HepG2 (cell line): ENCODE data around the gene USP11. TPM values are rescaled to one million over a fixed set of nuclear protein-coding genes. Genes with fewer than 3 reads are reported as not detected.

Experiments used
- CBX5 ChIP-seq: sonication (generic); formaldehyde crosslinking; IDR thresholded peaks from 2 replicates; pipeline ENCODE4 v1.4.0; 2020; ENCODE audit warnings: missing genetic modification reagents, borderline replicate concordance
- CREB1 ChIP-seq, 2 experiments: fragments of 450-650 bp in 1 of 2; IDR thresholded peaks; 2 replicates each; pipeline ENCODE4 v1.6.1; 2016 to 2017; ENCODE audit warnings: control low read depth in 1 of 2, mild to moderate bottlenecking in 1 of 2, missing compliant biosample characterization in 1 of 2, missing genetic modification characterization in 1 of 2
- ERF ChIP-seq: IDR thresholded peaks from 2 replicates; pipeline ENCODE4 v1.6.1; 2018; ENCODE audit warnings: missing biosample characterization, missing genetic modification reagents
- FOXK1 ChIP-seq: sonication (generic); formaldehyde crosslinking; IDR thresholded peaks from 2 replicates; pipeline ENCODE4 v1.4.0; 2020; ENCODE audit warnings: low read depth, missing genetic modification reagents, borderline replicate concordance
- HMG20B ChIP-seq: conservative IDR thresholded peaks from 2 replicates; pipeline ENCODE4 v1.6.1; 2016; ENCODE audit warnings: missing genetic modification reagents, missing compliant biosample characterization
- IRX3 ChIP-seq: sonication (generic); formaldehyde crosslinking; IDR thresholded peaks from 2 replicates; pipeline ENCODE4 v1.8.1; 2023; ENCODE audit warnings: mild to moderate bottlenecking, low read depth, missing genetic modification reagents, borderline replicate concordance
- KDM1A ChIP-seq: IDR thresholded peaks from 2 replicates; pipeline ENCODE4 v1.6.1; 2016; ENCODE audit warnings: missing compliant biosample characterization
- MAFF ChIP-seq: IDR thresholded peaks from 2 replicates; pipeline ENCODE4 v1.6.1; 2011; ENCODE audit warnings: low read depth, low read length, improper control_type of control experiment
- MBD4 ChIP-seq: IDR thresholded peaks from 2 replicates; pipeline ENCODE4 v1.6.1; 2012; ENCODE audit warnings: low read length, inconsistent platforms, borderline replicate concordance
- MIER2 ChIP-seq: IDR thresholded peaks from 2 replicates; pipeline ENCODE4 v1.6.1; 2016; ENCODE audit warnings: missing biosample characterization, missing genetic modification reagents
- NKX3-1 ChIP-seq: sonication (generic); formaldehyde crosslinking; IDR thresholded peaks from 2 replicates; pipeline ENCODE4 v1.5.0; 2020; ENCODE audit warnings: missing genetic modification reagents
- NPAS2 ChIP-seq: sonication (generic); formaldehyde crosslinking; IDR thresholded peaks from 2 replicates; pipeline ENCODE4 v1.8.0; 2022; ENCODE audit warnings: mild to moderate bottlenecking, missing genetic modification reagents, borderline replicate concordance
- PHF8 ChIP-seq: sonication (generic); formaldehyde crosslinking; IDR thresholded peaks from 2 replicates; pipeline ENCODE4 v1.5.0; 2020; ENCODE audit warnings: missing genetic modification reagents
- TEAD2 ChIP-seq: sonication (generic); formaldehyde crosslinking; IDR thresholded peaks from 2 replicates; pipeline ENCODE4 v1.9.0; 2021; ENCODE audit warnings: missing genetic modification reagents
- TGIF2 ChIP-seq: IDR thresholded peaks from 2 replicates; pipeline ENCODE4 v1.6.1; 2016; ENCODE audit warnings: control low read depth, missing compliant biosample characterization
- TOPORS ChIP-seq: sonication (generic); formaldehyde crosslinking; IDR thresholded peaks from 2 replicates; pipeline ENCODE4 v1.8.0; 2023; ENCODE audit warnings: mild to moderate bottlenecking, missing genetic modification reagents
- ZNF296 ChIP-seq: sonication (generic); formaldehyde crosslinking; conservative IDR thresholded peaks from 2 replicates; pipeline ENCODE4 v1.5.0; 2020; ENCODE audit warnings: mild to moderate bottlenecking, missing genetic modification reagents
- ZNF75D ChIP-seq: sonication (generic); formaldehyde crosslinking; IDR thresholded peaks from 2 replicates; pipeline ENCODE4 v1.8.1; 2023; ENCODE audit warnings: missing genetic modification reagents, mild to moderate bottlenecking, borderline replicate concordance
- polyA plus RNA-seq, 8 experiments: library from polyadenylated mRNA; depleted of rRNA in 3 of 8; stranded (reverse) in 7 of 8; unstranded in 1 of 8; fragments of >200 nt; fragmentation: Illumina TruSeq in 4 of 8; extraction: Trizol in 4 of 8; gene quantifications; 2 replicates each; pipeline versions ENCODE4 v1.2.1 to v1.2.3, GENCODE V29; 2011 to 2016; ENCODE audit warnings: low read depth in 4 of 8, missing spikeins in 1 of 8, mixed read lengths in 1 of 8; ENCODE audit not compliant: insufficient read depth in 1 of 8
- total RNA-seq, 5 experiments: library from RNA; depleted of rRNA; stranded (reverse); fragments of >200 nt; fragmentation: Illumina TruSeq; extraction: Trizol; gene quantifications; 2 replicates each; pipeline ENCODE4 v1.2.3, GENCODE V29; 2016; ENCODE audit warnings: low read depth in 1 of 5
- TF ChIP-seq, protein P1 (sequence below): IDR thresholded peaks from 2 replicates; pipeline ENCODE4 v1.6.1; 2016; ENCODE audit warnings: low read depth, borderline replicate concordance
- TF ChIP-seq, protein P2 (sequence below): sonication (generic); formaldehyde crosslinking; conservative IDR thresholded peaks from 2 replicates; pipeline ENCODE4 v1.4.0; 2020; ENCODE audit warnings: mild to moderate bottlenecking, missing genetic modification reagents, moderate library complexity
- TF ChIP-seq, protein P3 (sequence below): sonication (generic); formaldehyde crosslinking; IDR thresholded peaks from 2 replicates; pipeline ENCODE4 v1.9.0; 2021; ENCODE audit warnings: missing genetic modification reagents, borderline replicate concordance
- TF ChIP-seq, protein P4 (sequence below): sonication (generic); formaldehyde crosslinking; IDR thresholded peaks from 2 replicates; pipeline ENCODE4 v1.9.0; 2021; ENCODE audit warnings: missing genetic modification reagents, mild to moderate bottlenecking, borderline replicate concordance
- TF ChIP-seq, protein P5 (sequence below): sonication (generic); formaldehyde crosslinking; conservative IDR thresholded peaks from 2 replicates; pipeline ENCODE4 v1.8.0; 2022; ENCODE audit warnings: mild to moderate bottlenecking, moderate library complexity, missing genetic modification reagents

USP11 gene
- total and polyA plus RNA-seq, 2 of the 13 experiments (the other 11 are each of a cell fraction or from before 2014, with no cell fraction given): 23.8 to 31.7 TPM

DNA sequence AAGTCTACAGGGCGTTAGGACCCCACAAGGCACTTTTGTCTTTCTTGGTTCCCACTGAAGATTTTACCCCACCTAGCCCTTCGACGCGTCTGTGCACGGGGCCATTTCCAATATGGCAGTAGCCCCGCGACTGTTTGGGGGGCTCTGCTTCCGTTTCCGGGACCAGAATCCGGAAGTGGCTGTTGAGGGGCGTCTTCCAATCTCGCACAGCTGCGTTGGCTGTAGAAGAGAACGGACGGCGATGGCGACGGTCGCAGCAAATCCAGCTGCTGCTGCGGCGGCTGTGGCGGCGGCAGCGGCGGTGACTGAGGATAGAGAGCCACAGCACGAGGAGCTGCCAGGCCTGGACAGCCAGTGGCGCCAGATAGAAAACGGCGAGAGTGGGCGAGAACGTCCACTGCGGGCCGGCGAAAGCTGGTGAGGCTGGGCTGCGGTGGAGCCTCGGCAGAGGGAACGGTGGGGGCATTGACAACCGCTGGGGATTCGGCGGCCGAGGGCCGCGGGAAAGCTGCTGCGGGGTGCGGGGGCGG, at the start of gene USP11 (continued):
- TF ChIP-seq ZNF75D (no peak), NKX3-1 (CRISPR knock-in tag) (0 out of 2 replicates have a peak, but pooled peaks have one; percentile 22), TOPORS (CRISPR knock-in tag) (0 out of 2 replicates have a peak, but pooled peaks have one; percentile 32), PHF8 (CRISPR knock-in tag) (peak; percentile 87), IRX3 (0 out of 2 replicates have a peak, but pooled peaks have one; percentile 30), ERF (CRISPR knock-in tag) (no peak), CREB1 (IDR thresholded peaks at IDR 0.05) (no peak), CREB1 (CRISPR knock-in tag; IDR thresholded peaks at IDR 0.05) (no peak), FOXK1 (CRISPR knock-in tag) (no peak), HMG20B (CRISPR knock-in tag) (no peak; the same call in 1 of the 2 replicates), TEAD2 (CRISPR knock-in tag) (no peak), MAFF (no peak), TGIF2 (CRISPR knock-in tag) (no peak), KDM1A (CRISPR knock-in tag) (no peak), MBD4 (no peak), NPAS2 (CRISPR knock-in tag) (no peak), CBX5 (CRISPR knock-in tag) (no peak; the same call in 1 of the 2 replicates), ZNF296 (no peak), MIER2 (CRISPR knock-in tag) (no peak)
- TF ChIP-seq, protein P1, sequence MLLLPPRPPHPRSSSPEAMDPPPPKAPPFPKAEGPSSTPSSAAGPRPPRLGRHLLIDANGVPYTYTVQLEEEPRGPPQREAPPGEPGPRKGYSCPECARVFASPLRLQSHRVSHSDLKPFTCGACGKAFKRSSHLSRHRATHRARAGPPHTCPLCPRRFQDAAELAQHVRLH: no peak
- TF ChIP-seq, protein P2, sequence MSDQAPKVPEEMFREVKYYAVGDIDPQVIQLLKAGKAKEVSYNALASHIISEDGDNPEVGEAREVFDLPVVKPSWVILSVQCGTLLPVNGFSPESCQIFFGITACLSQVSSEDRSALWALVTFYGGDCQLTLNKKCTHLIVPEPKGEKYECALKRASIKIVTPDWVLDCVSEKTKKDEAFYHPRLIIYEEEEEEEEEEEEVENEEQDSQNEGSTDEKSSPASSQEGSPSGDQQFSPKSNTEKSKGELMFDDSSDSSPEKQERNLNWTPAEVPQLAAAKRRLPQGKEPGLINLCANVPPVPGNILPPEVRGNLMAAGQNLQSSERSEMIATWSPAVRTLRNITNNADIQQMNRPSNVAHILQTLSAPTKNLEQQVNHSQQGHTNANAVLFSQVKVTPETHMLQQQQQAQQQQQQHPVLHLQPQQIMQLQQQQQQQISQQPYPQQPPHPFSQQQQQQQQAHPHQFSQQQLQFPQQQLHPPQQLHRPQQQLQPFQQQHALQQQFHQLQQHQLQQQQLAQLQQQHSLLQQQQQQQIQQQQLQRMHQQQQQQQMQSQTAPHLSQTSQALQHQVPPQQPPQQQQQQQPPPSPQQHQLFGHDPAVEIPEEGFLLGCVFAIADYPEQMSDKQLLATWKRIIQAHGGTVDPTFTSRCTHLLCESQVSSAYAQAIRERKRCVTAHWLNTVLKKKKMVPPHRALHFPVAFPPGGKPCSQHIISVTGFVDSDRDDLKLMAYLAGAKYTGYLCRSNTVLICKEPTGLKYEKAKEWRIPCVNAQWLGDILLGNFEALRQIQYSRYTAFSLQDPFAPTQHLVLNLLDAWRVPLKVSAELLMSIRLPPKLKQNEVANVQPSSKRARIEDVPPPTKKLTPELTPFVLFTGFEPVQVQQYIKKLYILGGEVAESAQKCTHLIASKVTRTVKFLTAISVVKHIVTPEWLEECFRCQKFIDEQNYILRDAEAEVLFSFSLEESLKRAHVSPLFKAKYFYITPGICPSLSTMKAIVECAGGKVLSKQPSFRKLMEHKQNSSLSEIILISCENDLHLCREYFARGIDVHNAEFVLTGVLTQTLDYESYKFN (CRISPR knock-in tag): no peak
- TF ChIP-seq, protein P3, sequence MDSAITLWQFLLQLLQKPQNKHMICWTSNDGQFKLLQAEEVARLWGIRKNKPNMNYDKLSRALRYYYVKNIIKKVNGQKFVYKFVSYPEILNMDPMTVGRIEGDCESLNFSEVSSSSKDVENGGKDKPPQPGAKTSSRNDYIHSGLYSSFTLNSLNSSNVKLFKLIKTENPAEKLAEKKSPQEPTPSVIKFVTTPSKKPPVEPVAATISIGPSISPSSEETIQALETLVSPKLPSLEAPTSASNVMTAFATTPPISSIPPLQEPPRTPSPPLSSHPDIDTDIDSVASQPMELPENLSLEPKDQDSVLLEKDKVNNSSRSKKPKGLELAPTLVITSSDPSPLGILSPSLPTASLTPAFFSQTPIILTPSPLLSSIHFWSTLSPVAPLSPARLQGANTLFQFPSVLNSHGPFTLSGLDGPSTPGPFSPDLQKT (CRISPR knock-in tag): no peak
- TF ChIP-seq, protein P4, sequence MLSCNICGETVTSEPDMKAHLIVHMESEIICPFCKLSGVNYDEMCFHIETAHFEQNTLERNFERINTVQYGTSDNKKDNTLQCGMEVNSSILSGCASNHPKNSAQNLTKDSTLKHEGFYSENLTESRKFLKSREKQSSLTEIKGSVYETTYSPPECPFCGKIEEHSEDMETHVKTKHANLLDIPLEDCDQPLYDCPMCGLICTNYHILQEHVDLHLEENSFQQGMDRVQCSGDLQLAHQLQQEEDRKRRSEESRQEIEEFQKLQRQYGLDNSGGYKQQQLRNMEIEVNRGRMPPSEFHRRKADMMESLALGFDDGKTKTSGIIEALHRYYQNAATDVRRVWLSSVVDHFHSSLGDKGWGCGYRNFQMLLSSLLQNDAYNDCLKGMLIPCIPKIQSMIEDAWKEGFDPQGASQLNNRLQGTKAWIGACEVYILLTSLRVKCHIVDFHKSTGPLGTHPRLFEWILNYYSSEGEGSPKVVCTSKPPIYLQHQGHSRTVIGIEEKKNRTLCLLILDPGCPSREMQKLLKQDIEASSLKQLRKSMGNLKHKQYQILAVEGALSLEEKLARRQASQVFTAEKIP (CRISPR knock-in tag): no peak
- TF ChIP-seq, protein P5, sequence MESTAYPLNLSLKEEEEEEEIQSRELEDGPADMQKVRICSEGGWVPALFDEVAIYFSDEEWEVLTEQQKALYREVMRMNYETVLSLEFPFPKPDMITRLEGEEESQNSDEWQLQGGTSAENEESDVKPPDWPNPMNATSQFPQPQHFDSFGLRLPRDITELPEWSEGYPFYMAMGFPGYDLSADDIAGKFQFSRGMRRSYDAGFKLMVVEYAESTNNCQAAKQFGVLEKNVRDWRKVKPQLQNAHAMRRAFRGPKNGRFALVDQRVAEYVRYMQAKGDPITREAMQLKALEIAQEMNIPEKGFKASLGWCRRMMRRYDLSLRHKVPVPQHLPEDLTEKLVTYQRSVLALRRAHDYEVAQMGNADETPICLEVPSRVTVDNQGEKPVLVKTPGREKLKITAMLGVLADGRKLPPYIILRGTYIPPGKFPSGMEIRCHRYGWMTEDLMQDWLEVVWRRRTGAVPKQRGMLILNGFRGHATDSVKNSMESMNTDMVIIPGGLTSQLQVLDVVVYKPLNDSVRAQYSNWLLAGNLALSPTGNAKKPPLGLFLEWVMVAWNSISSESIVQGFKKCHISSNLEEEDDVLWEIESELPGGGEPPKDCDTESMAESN (CRISPR knock-in tag): no peak
